Keratinocyte (primary cell): ENCODE results near the gene DMXL2. TPM values are rescaled to one million over a fixed set of nuclear protein-coding genes. Genes with fewer than 3 reads are reported as not detected.

Source experiments
- DNase-seq: peaks from one replicate; pipeline ENCODE4 v3.0.0-alpha.2; 2011; ENCODE audit warnings: low read depth, missing footprints, low spot score
- FAIRE-seq: peaks from 2 replicates; lab custom pipeline; 2011; peaks lifted over from hg19 to GRCh38; lab: Jason Lieb, UNC
- H2AFZ ChIP-seq: 2 replicates; pipeline ENCODE4 v1.6.0; 2012; ENCODE audit warnings: low read length, control low read depth, inconsistent platforms; ENCODE audit not compliant: control insufficient read depth
- H3K27ac ChIP-seq: 2 replicates; pipeline ENCODE4 v1.5.1; 2011; ENCODE audit warnings: low read length; ENCODE audit not compliant: control insufficient read depth, insufficient read depth
- H3K27me3 ChIP-seq: 3 replicates; pipeline ENCODE4 v1.6.0; 2011; ENCODE audit warnings: low read length; ENCODE audit not compliant: control insufficient read depth, insufficient read depth; ENCODE audit errors: extremely low read depth
- H3K36me3 ChIP-seq, 2 experiments: 2 replicates in 1 of 2; 3 replicates in 1 of 2; pipeline ENCODE4 v1.5.1; 2011; ENCODE audit warnings: low read length in 2 of 2, mild to moderate bottlenecking in 1 of 2; ENCODE audit not compliant: control insufficient read depth in 2 of 2, insufficient read depth in 2 of 2; ENCODE audit errors: extremely low read depth in 1 of 2
- H3K4me1 ChIP-seq: 3 replicates; pipeline ENCODE4 v1.5.1; 2011; ENCODE audit warnings: low read length; ENCODE audit not compliant: control insufficient read depth, insufficient read depth; ENCODE audit errors: extremely low read depth
- H3K4me2 ChIP-seq: 3 replicates; pipeline ENCODE4 v1.6.0; 2011; ENCODE audit warnings: low read depth, low read length; ENCODE audit not compliant: control insufficient read depth, insufficient read depth; ENCODE audit errors: extremely low read depth
- H3K4me3 ChIP-seq, 3 experiments: fragments of 200-600 bp in 1 of 3; sonication (generic) in 1 of 3; 2 replicates in 2 of 3; 3 replicates in 1 of 3; pipeline ENCODE4 v1.5.1; 2011 to 2016; ENCODE audit warnings: low read length in 3 of 3, mild to moderate bottlenecking in 3 of 3, control low read depth in 2 of 3, inconsistent platforms in 1 of 3, low read depth in 1 of 3, mixed read lengths in 1 of 3, mixed run types in 1 of 3, moderate library complexity in 1 of 3; ENCODE audit not compliant: control insufficient read depth in 2 of 3, insufficient read depth in 2 of 3; ENCODE audit errors: extremely low read depth in 1 of 3
- H3K79me2 ChIP-seq: 2 replicates; pipeline ENCODE4 v1.6.0; 2012; ENCODE audit warnings: low read length; ENCODE audit not compliant: control insufficient read depth, insufficient read depth
- H3K9ac ChIP-seq: 3 replicates; pipeline ENCODE4 v1.6.0; 2011; ENCODE audit warnings: low read length; ENCODE audit not compliant: control insufficient read depth, insufficient read depth; ENCODE audit errors: extremely low read depth
- H3K9me1 ChIP-seq: 3 replicates; pipeline ENCODE4 v1.6.0; 2011; ENCODE audit warnings: low read length; ENCODE audit not compliant: control insufficient read depth, insufficient read depth; ENCODE audit errors: extremely low read depth
- H3K9me3 ChIP-seq: 2 replicates; pipeline ENCODE4 v1.5.1; 2012; ENCODE audit warnings: low read depth, low read length; ENCODE audit not compliant: control insufficient read depth
- H4K20me1 ChIP-seq: 3 replicates; pipeline ENCODE4 v1.6.0; 2011; ENCODE audit warnings: low read length; ENCODE audit not compliant: control insufficient read depth, insufficient read depth; ENCODE audit errors: extremely low read depth
- CTCF ChIP-seq, 3 experiments: IDR thresholded peaks in 1 of 3; conservative IDR thresholded peaks in 1 of 3; optimal IDR thresholded peaks in 1 of 3; 2 replicates in 2 of 3; 3 replicates in 1 of 3; pipeline versions ENCODE3 to v1.5.1; 2011; ENCODE audit warnings: low read length in 3 of 3, mild to moderate bottlenecking in 3 of 3, moderate library complexity in 2 of 3, control low read depth in 1 of 3, inconsistent platforms in 1 of 3; ENCODE audit not compliant: insufficient read depth in 2 of 3; ENCODE audit errors: extremely low read depth in 1 of 3
- EZH2 ChIP-seq: IDR thresholded peaks from one replicate; pipeline ENCODE4 v1.6.1; 2012; ENCODE audit warnings: inconsistent platforms, mild to moderate bottlenecking, low read length, moderate library complexity
- dilution Hi-C: fragments of 300-500 bp; cut with MboI; formaldehyde crosslinking; loops from one replicate; pipeline ENCODE4 v1.7.0; 2020; ENCODE audit warnings: low sequenced_read_pairs; ENCODE audit not compliant: extremely low pct_ligation_motif_present
- polyA plus RNA-seq, 5 experiments: library from polyadenylated mRNA; depleted of rRNA in 3 of 5; stranded (reverse) in 3 of 5; stranded (forward) in 1 of 5; unstranded in 1 of 5; fragments of >200 nt; gene quantifications; 1 replicate in 1 of 5; 2 replicates in 3 of 5; 3 replicates in 1 of 5; pipeline versions ENCODE4 v1.2.1 to v1.2.3, GENCODE V29; 2011 to 2012; ENCODE audit warnings: missing spikeins in 2 of 5, low read depth in 1 of 5, low replicate concordance in 1 of 5

The DMXL2 gene
- polyA plus RNA-seq, 1 donor (not counting 4 experiments of a cell fraction or from before 2014, with no cell fraction given), result 14.9 TPM

- no peak overlapping the region for H3K4me2 ChIP-seq
- no peak overlapping the region for H3K4me3 ChIP-seq
- no peaks in the 10 kb centered on the region for H3K9me3 ChIP-seq
- H4K20me1 ChIP-seq, result no peaks in the 10 kb centered on the region
- no peak overlapping the region for H3K9ac ChIP-seq
- no peaks in the 10 kb centered on the region for H3K9me1 ChIP-seq
- H3K79me2 ChIP-seq, result no peaks in the 10 kb centered on the region
- dilution Hi-C loops, result no loop called here
- no peaks in the 10 kb centered on the region for H3K36me3 ChIP-seq
- H3K27ac ChIP-seq, result no peak overlapping the region
- DNase-seq (no peak), FAIRE-seq (no peak)
- H3K4me1 ChIP-seq, result no peaks in the 10 kb centered on the region
- TF ChIP-seq EZH2, result no peak
- no peak for TF ChIP-seq CTCF (optimal IDR thresholded peaks at IDR 0.05 in 1 of 3, IDR thresholded peaks at IDR 0.05 in 1 of 3, conservative IDR thresholded peaks at IDR 0.05 in 1 of 3; ENCODE audit: extremely low read depth in 1 of 3, insufficient read depth in 2 of 3, low read length in 3 of 3)
- H3K27me3 ChIP-seq, result no peaks in the 10 kb centered on the region
- no peak overlapping the region for H2AFZ ChIP-seq
These were observed 152.1 kb downstream of the DMXL2 start for GRCh38 chr15:51470512-51470911.

GRCh38 chr15:51460796-51461195 lies 161.8 kb downstream of the DMXL2 start:
- TF ChIP-seq CTCF (optimal IDR thresholded peaks at IDR 0.05 in 1 of 3, IDR thresholded peaks at IDR 0.05 in 1 of 3, conservative IDR thresholded peaks at IDR 0.05 in 1 of 3; ENCODE audit: extremely low read depth in 1 of 3, insufficient read depth in 2 of 3, low read length in 3 of 3) (no peak), EZH2 (no peak)
- peaks cover 0 to 2% of the 10 kb centered on the region in 2 experiments for H3K36me3 ChIP-seq
- H3K9me1 ChIP-seq, result peaks cover 2% of the 10 kb centered on the region
- H3K9me3 ChIP-seq, result no peaks in the 10 kb centered on the region
- H3K27me3 ChIP-seq, result no peaks in the 10 kb centered on the region
- dilution Hi-C loops, result no loop called here
- no peak overlapping the region for H3K4me2 ChIP-seq
- H3K4me3 ChIP-seq, result no peak overlapping the region
- no peak for DNase-seq
- no peak overlapping the region for H3K27ac ChIP-seq
- no peaks in the 10 kb centered on the region for H4K20me1 ChIP-seq
- no peak overlapping the region for H2AFZ ChIP-seq
- no peak for FAIRE-seq
- no peaks in the 10 kb centered on the region for H3K79me2 ChIP-seq
- no peaks in the 10 kb centered on the region for H3K4me1 ChIP-seq
- no peak overlapping the region for H3K9ac ChIP-seq
